Mucosa of descending colon (tissue), 3 donors: ENCODE data around the gene CALHM5. TPM values are rescaled to one million over a fixed set of nuclear protein-coding genes. Genes with fewer than 3 reads are reported as not detected.
"Not testable (repeated sequence)": the region's sequence is repeated elsewhere in the genome, so short reads cannot be mapped to it uniquely, and the experiment has no call there.

Source experiments
- ATAC-seq: fragments of 200-7000 bp; cut with Tn5 transposase; one replicate; pipeline ENCODE4 v1.9.1; 2020; ENCODE audit warnings: mild to moderate bottlenecking, moderate library complexity
- DNase-seq, 3 donors: peaks; one replicate each; pipeline ENCODE4 v3.0.0-alpha.2; 2020
- H3K36me3 ChIP-seq: fragments of 200-600 bp; one replicate; pipeline ENCODE4 v1.8.0; 2021; ENCODE audit warnings: low read depth, mild to moderate bottlenecking
- H3K4me1 ChIP-seq: fragments of 200-600 bp; one replicate; pipeline ENCODE4 v1.8.0; 2021; ENCODE audit warnings: low read depth, mild to moderate bottlenecking
- H3K4me3 ChIP-seq: fragments of 200-600 bp; one replicate; pipeline ENCODE4 v1.8.0; 2021; ENCODE audit warnings: mild to moderate bottlenecking
- H3K9me3 ChIP-seq: fragments of 200-600 bp; one replicate; pipeline ENCODE4 v1.8.0; 2021; ENCODE audit warnings: mild to moderate bottlenecking
- CTCF ChIP-seq: fragments of 200-600 bp; IDR thresholded peaks from one replicate; pipeline ENCODE4 v1.8.0; 2022; ENCODE audit warnings: antibody characterized with exemption, mild to moderate bottlenecking
- intact Hi-C, 2 donors: fragments of 100-400 bp; cut with DNase I in 1 of 2; cut with micrococcal nuclease in 1 of 2; formaldehyde crosslinking; loops; one replicate each; pipeline versions ENCODE4 v1.11.0 to v1.11.1; 2022; cut with DNase I, micrococcal nuclease
- total RNA-seq, 3 donors: library from RNA; stranded (reverse); fragmentation: NEBNext Ultra II Directional in 2 of 3; extraction: Animal tissue kit (Norgen Biotek cat#: 25700) in 2 of 3; gene quantifications; one replicate each; pipeline versions ENCODE4 v1.2.1 to v1.2.4, GENCODE V29; 2021 to 2023
- donor health status: DM: no; HTN: no; CAD: no; lungs with moderate emphysema.
- donor health status: DM: no; HTN: no; CAD: no.
- donor health status: DM: no; HTN: yes; CAD: no.

CALHM5 gene
- total RNA-seq, 3 donors from 2014 or later: 0.20 to 0.85 (median 0.72) TPM

GRCh38 chr6:116482780-116483179 lies 28.7 kb upstream of the CALHM5 start:
- ATAC-seq: no peak
- H3K4me3 ChIP-seq: no peak overlapping the region
- no peaks in the 10 kb centered on the region for H3K4me1 ChIP-seq
- intact Hi-C loops: no loop called here
- no peak for DNase-seq
- no peaks in the 10 kb centered on the region for H3K36me3 ChIP-seq
- H3K9me3 ChIP-seq: no peaks in the 10 kb centered on the region
- TF ChIP-seq CTCF: no peak

- no peaks in the 10 kb centered on the region for H3K4me1 ChIP-seq
- TF ChIP-seq CTCF: no peak
- no peak for DNase-seq
- no peaks in the 10 kb centered on the region for H3K36me3 ChIP-seq
- H3K9me3 ChIP-seq: no peaks in the 10 kb centered on the region
- H3K4me3 ChIP-seq: no peak overlapping the region
- intact Hi-C loops: no loop called here
- peak; percentile 34 for ATAC-seq
These were observed 27.8 kb upstream of the CALHM5 start for GRCh38 chr6:116483616-116484015.

- DNase-seq (no peak), ATAC-seq (no peak)
- no peak for TF ChIP-seq CTCF
- Histone ChIP-seq H3K4me3 (no peak overlapping the region), H3K4me1 (no peaks in the 10 kb centered on the region), H3K36me3 (no peaks in the 10 kb centered on the region), H3K9me3 (no peaks in the 10 kb centered on the region)
- intact Hi-C loops: no loop called here
These were observed 25.8 kb upstream of the CALHM5 start for GRCh38 chr6:116485559-116486184.

- H3K36me3 ChIP-seq: no peaks in the 10 kb centered on the region
- H3K9me3 ChIP-seq: no peaks in the 10 kb centered on the region
- no peaks in the 10 kb centered on the region for H3K4me1 ChIP-seq
- ATAC-seq (no peak), DNase-seq (no peak)
- H3K4me3 ChIP-seq: no peak overlapping the region
- no peak for TF ChIP-seq CTCF
- intact Hi-C loops: no loop called here
These were observed 19.7 kb upstream of the CALHM5 start for GRCh38 chr6:116491610-116492330.

- H3K4me3 ChIP-seq: no peak overlapping the region
- ATAC-seq (no peak), DNase-seq (no peak)
- intact Hi-C loops: no loop called here
- no peaks in the 10 kb centered on the region for H3K9me3 ChIP-seq
- TF ChIP-seq CTCF: no peak
- no peaks in the 10 kb centered on the region for H3K4me1 ChIP-seq
- H3K36me3 ChIP-seq: no peaks in the 10 kb centered on the region
These were observed 18.9 kb upstream of the CALHM5 start for GRCh38 chr6:116492331-116493067.

- DNase-seq, H3K9me3 ChIP-seq, H3K4me3 ChIP-seq, H3K36me3 ChIP-seq, intact Hi-C loops, ATAC-seq, H3K4me1 ChIP-seq: not testable (repeated sequence)
These were observed 16.3 kb upstream of the CALHM5 start for GRCh38 chr6:116495161-116495560.
